Measurements from ENCODE around the gene SORBS1.

DNA sequence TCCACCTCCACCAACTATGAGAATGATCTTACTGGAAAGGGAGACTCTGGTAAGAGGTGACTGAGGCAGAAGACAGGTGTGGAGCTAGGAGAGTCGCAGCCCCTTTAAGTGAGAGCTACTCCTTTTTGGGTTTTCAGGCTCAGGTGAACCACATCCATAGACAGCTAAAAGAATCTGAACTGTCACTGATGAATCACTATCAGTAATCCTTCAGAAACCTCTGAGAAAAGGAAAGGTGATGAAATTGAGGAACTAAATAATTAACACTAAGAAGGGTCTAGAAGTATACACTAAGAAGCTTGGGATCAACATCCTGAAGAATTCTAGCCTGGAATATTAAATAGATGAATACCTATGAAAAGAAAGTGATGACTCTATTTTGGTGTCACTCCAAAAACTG lies 83.0 kb downstream of the SORBS1 start:
- TF ChIP-seq CTCF (IDR thresholded peaks at IDR 0.05): no peak
- no peak for TF ChIP-seq POLR2A (IDR thresholded peaks at IDR 0.05)
